Natural killer cell (primary cell): ENCODE measurements around the gene IRF1. TPM values are rescaled to one million over a fixed set of nuclear protein-coding genes. Genes with fewer than 3 reads are reported as not detected.

Experiments used
- ATAC-seq, 3 donors: fragments of 150-1000 bp in 2 of 3; fragments of 200-7000 bp in 1 of 3; cut with Tn5 transposase; 1 replicate in 1 of 3; 2 replicates in 2 of 3; pipeline ENCODE4 v1.10.0; 2021; ENCODE audit warnings: mild to moderate bottlenecking in 2 of 3, moderate library complexity in 2 of 3
- DNase-seq, 2 donors: peaks; one replicate each; pipeline versions ENCODE4 v3.0.0 to v3.0.0-alpha.2; 2013 to 2021; ENCODE audit warnings: mixed read lengths in 1 of 2
- H3K27ac ChIP-seq: one replicate; pipeline ENCODE4 v1.5.1; 2013; ENCODE audit warnings: mild to moderate bottlenecking, low read length
- H3K27me3 ChIP-seq: one replicate; pipeline ENCODE4 v1.6.1; 2013; ENCODE audit warnings: low read length; ENCODE audit not compliant: control insufficient read depth, insufficient read depth
- H3K36me3 ChIP-seq: one replicate; pipeline ENCODE4 v1.6.1; 2013; ENCODE audit warnings: low read length; ENCODE audit not compliant: control insufficient read depth, insufficient read depth
- H3K4me1 ChIP-seq: one replicate; pipeline ENCODE4 v1.6.1; 2013; ENCODE audit warnings: low read length; ENCODE audit not compliant: control insufficient read depth, insufficient read depth
- H3K4me3 ChIP-seq: one replicate; pipeline ENCODE4 v1.5.1; 2013; ENCODE audit warnings: low read length
- H3K9me3 ChIP-seq: one replicate; pipeline ENCODE4 v1.6.1; 2013; ENCODE audit warnings: low read length; ENCODE audit not compliant: control insufficient read depth, insufficient read depth
- H3K27ac Mint-ChIP-seq, 2 donors: one replicate each; pipeline ENCODE4 v1.8.0; 2022; ENCODE audit warnings: mild to moderate bottlenecking in 2 of 2, mixed read lengths in 2 of 2, moderate library complexity in 1 of 2
- H3K27me3 Mint-ChIP-seq, 2 donors: one replicate each; pipeline ENCODE4 v1.8.0; 2022; ENCODE audit warnings: low read depth in 2 of 2, mixed read lengths in 2 of 2
- H3K36me3 Mint-ChIP-seq: one replicate; pipeline ENCODE4 v1.8.0; 2022; ENCODE audit warnings: mixed read lengths
- H3K4me1 Mint-ChIP-seq, 2 donors: one replicate each; pipeline ENCODE4 v1.8.0; 2022; ENCODE audit warnings: mixed read lengths in 2 of 2
- H3K4me3 Mint-ChIP-seq: one replicate; pipeline ENCODE4 v1.8.0; 2022; ENCODE audit warnings: mild to moderate bottlenecking, moderate library complexity, mixed read lengths
- H3K9me3 Mint-ChIP-seq, 2 donors: one replicate each; pipeline ENCODE4 v1.8.0; 2022; ENCODE audit warnings: mixed read lengths in 2 of 2
- WGBS: methylation state at CpG from one replicate; pipeline ENCODE4 v1.1.7; 2013; ENCODE audit warnings: missing lambda C conversion rate; ENCODE audit not compliant: insufficient coverage; 5-methylcytosine and 5-hydroxymethylcytosine counted together
- intact Hi-C: fragments of 100-400 bp; cut with micrococcal nuclease; formaldehyde crosslinking; loops from one replicate; pipeline ENCODE4 v1.14.2; 2022
- total RNA-seq, 4 donors: library from RNA; stranded (reverse); fragments of 120-200 nt in 1 of 4; gene quantifications; one replicate each; pipeline versions ENCODE4 v1.2.3 to v1.2.4, GENCODE V29; 2013 to 2022
- TF ChIP-seq, protein P1 (sequence below): fragments of 200-600 bp; IDR thresholded peaks from one replicate; pipeline ENCODE4 v1.8.0; 2022; ENCODE audit warnings: antibody characterized with exemption

IRF1 gene
- total RNA-seq, 3 donors from 2014 or later (not counting 1 experiment from before 2014, with no cell fraction given), result 1,190 to 1,513 (median 1,282) TPM

DNA sequence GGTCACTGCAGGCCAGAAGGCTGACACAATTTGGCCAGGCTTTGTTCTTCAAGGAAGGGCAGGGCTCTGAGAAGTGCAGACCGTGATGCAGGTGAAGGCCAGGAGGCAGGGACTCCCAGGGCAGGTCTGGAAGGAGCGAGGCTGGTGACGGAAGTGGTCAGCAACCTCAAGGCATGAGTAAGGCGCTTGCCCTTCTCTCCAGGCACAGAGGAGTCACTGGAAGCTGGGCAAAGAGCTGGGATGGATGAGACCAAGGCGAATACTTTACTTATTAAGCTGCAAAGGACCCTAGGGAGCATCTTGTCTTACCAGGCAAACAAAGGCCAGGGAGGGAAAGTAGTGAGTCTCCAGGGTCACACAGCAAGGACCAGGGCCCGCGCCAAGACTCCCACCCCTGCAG is 18.6 kb downstream of the IRF1 start:
- Mint-ChIP-seq H3K36me3 (no peaks in the 10 kb centered on the region), H3K4me3 (peak overlapping the region; percentile 71), H3K4me1 (peaks cover 91 to 93% of the 10 kb centered on the region in 2 donors), H3K27me3 (no peaks in the 10 kb centered on the region), H3K9me3 (no peaks in the 10 kb centered on the region), H3K27ac (peak overlapping the region; percentile 97 to 100)
- peaks cover 16% of the 10 kb centered on the region for H3K36me3 ChIP-seq
- TF ChIP-seq, protein P1, sequence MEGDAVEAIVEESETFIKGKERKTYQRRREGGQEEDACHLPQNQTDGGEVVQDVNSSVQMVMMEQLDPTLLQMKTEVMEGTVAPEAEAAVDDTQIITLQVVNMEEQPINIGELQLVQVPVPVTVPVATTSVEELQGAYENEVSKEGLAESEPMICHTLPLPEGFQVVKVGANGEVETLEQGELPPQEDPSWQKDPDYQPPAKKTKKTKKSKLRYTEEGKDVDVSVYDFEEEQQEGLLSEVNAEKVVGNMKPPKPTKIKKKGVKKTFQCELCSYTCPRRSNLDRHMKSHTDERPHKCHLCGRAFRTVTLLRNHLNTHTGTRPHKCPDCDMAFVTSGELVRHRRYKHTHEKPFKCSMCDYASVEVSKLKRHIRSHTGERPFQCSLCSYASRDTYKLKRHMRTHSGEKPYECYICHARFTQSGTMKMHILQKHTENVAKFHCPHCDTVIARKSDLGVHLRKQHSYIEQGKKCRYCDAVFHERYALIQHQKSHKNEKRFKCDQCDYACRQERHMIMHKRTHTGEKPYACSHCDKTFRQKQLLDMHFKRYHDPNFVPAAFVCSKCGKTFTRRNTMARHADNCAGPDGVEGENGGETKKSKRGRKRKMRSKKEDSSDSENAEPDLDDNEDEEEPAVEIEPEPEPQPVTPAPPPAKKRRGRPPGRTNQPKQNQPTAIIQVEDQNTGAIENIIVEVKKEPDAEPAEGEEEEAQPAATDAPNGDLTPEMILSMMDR, result no peak
- DNase-seq (peak; percentile 46 to 54), ATAC-seq (no peak)
- H3K4me3 ChIP-seq, result no peak overlapping the region
- no peaks in the 10 kb centered on the region for H3K9me3 ChIP-seq
- WGBS, result 56% methylated on average over 7 of the region's 7 CpGs
- peaks cover 99% of the 10 kb centered on the region for H3K4me1 ChIP-seq
- intact Hi-C loops, result loop anchor here (2.0 kb wide), 2 partner anchors 15 to 17 kb away; no protein-coding TSS in a partner anchor
- no peaks in the 10 kb centered on the region for H3K27me3 ChIP-seq
- H3K27ac ChIP-seq, result peak overlapping the region; percentile 85

DNA sequence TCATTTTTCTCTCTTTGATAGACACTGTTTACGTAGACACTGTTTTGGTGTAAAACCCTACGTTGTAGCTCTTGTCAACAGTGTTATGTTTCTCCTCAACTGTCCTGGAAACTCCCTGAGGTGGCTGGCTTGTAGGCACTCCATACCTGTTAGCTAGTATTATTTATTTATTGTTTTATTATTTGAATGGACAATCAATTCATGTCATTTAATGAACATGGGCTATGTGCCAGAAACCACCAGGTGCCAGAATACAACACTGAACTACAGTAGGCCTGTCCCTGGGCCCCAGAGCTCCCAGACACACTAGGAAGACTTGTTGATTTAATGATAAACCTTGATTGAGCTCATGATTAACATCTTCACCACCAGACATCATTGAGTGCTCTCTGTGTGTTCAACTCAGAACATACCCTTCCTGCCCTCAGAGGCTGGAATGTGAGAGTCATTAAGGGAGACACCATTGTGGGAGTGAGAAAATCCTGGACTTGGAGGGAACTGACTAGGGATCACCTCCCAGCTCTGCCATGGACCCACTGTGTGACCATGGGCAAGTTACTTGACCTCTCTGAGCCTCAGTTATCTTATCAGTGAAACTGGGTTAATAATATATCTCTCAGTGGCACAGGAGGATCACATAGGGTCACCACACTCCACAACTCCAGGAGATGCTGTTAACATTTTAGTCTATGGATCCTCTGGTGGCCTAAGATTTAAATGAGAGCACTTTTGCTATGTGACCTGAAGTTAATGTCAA is 19.2 kb downstream of the IRF1 start:
- H3K36me3 Mint-ChIP-seq, result no peaks in the 10 kb centered on the region

DNA sequence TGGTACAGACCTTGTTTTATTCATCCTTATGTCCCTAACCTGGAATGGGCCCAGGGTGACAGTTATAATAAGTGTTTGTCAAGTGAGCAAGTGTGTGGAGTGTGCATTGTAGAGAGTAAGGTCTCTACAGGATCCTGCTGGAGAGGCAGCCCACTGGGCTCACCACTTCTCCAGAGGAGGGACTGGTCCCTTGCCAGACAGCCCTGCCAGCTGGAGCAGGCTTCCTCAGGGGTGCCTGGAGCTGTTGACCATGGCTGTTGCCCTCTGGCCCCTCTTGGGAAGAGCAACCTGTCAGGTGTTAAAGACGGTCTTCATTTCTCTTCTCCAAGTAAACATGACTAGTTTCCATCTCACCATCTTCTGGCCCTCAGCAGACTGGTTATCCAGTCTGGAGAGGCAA is 20.0 kb downstream of the IRF1 start:
- Histone ChIP-seq H3K27ac (peak overlapping the region; percentile 85), H3K27me3 (no peaks in the 10 kb centered on the region), H3K9me3 (no peaks in the 10 kb centered on the region), H3K4me1 (peaks cover 99% of the 10 kb centered on the region), H3K36me3 (peaks cover 12% of the 10 kb centered on the region), H3K4me3 (no peak overlapping the region)
- H3K27me3 Mint-ChIP-seq, result no peaks in the 10 kb centered on the region
- no peak for ATAC-seq
- no peaks in the 10 kb centered on the region for H3K9me3 Mint-ChIP-seq
- 79% methylated on average over 1 of the region's 1 CpG for WGBS
- H3K36me3 Mint-ChIP-seq, result no peaks in the 10 kb centered on the region
- peak; percentile 20 to 29 for DNase-seq
- H3K4me1 Mint-ChIP-seq, result peaks cover 91 to 93% of the 10 kb centered on the region in 2 donors
- peak overlapping the region; percentile 97 to 100 for H3K27ac Mint-ChIP-seq
- H3K4me3 Mint-ChIP-seq, result peak overlapping the region; percentile 71
- intact Hi-C loops, result no loop called here
- TF ChIP-seq, protein P1, result no peak

More for the DNA sequence above, 19.2 kb downstream of the IRF1 start:
- ATAC-seq (peak in 2 of 3 donors; percentile 3 to 4), DNase-seq (peak; percentile 20 to 60)
- no peaks in the 10 kb centered on the region for H3K27me3 Mint-ChIP-seq
- 91% methylated on average over 2 of the region's 2 CpGs for WGBS
- Histone ChIP-seq H3K27ac (peak overlapping the region; percentile 85), H3K9me3 (no peaks in the 10 kb centered on the region), H3K36me3 (peaks cover 16% of the 10 kb centered on the region), H3K27me3 (no peaks in the 10 kb centered on the region), H3K4me1 (peaks cover 99% of the 10 kb centered on the region), H3K4me3 (no peak overlapping the region)
- H3K27ac Mint-ChIP-seq, result peak overlapping the region; percentile 97 to 100
- peak overlapping the region; percentile 71 for H3K4me3 Mint-ChIP-seq
- TF ChIP-seq, protein P1, result no peak
- intact Hi-C loops, result no loop called here
- no peaks in the 10 kb centered on the region for H3K9me3 Mint-ChIP-seq
- H3K4me1 Mint-ChIP-seq, result peaks cover 91 to 93% of the 10 kb centered on the region in 2 donors
